Progenitor cell of endocrine pancreas (in vitro differentiated cells): Measurements from ENCODE around the gene LGALS12. TPM values are rescaled to one million over a fixed set of nuclear protein-coding genes. Genes with fewer than 3 reads are reported as not detected.

Experiments
- DNase-seq: peaks from one replicate; pipeline ENCODE4 v3.0.0; 2021; ENCODE audit warnings: low spot score; ENCODE audit not compliant: unreplicated experiment
- H3K27ac Mint-ChIP-seq: 2 replicates; pipeline ENCODE4 v1.8.0; 2021; ENCODE audit warnings: mild to moderate bottlenecking, moderate library complexity, mixed read lengths
- H3K27me3 Mint-ChIP-seq: 2 replicates; pipeline ENCODE4 v1.8.0; 2021; ENCODE audit warnings: mixed read lengths
- H3K36me3 Mint-ChIP-seq: 2 replicates; pipeline ENCODE4 v1.8.0; 2022; ENCODE audit warnings: mixed read lengths; ENCODE audit not compliant: insufficient read depth
- H3K4me1 Mint-ChIP-seq: 2 replicates; pipeline ENCODE4 v1.8.0; 2021; ENCODE audit warnings: low read depth, mixed read lengths
- H3K4me3 Mint-ChIP-seq: 2 replicates; pipeline ENCODE4 v1.8.0; 2021; ENCODE audit warnings: low read depth, mild to moderate bottlenecking, moderate library complexity, mixed read lengths
- H3K9me3 Mint-ChIP-seq: 2 replicates; pipeline ENCODE4 v1.8.0; 2021; ENCODE audit warnings: low read depth, mixed read lengths
- CTCF ChIP-seq: fragments of 200-600 bp; sonication (generic); IDR thresholded peaks from one replicate; pipeline ENCODE4 v1.5.0; 2021; ENCODE audit warnings: antibody characterized with exemption, mild to moderate bottlenecking; ENCODE audit not compliant: unreplicated experiment
- total RNA-seq: library from RNA; stranded (reverse); gene quantifications from 2 replicates; pipeline ENCODE4 v1.2.1, GENCODE V29; 2021

The LGALS12 gene
- total RNA-seq, 1 donor from 2014 or later: 2.3 TPM

- no peak for DNase-seq
- H3K36me3 Mint-ChIP-seq: peaks cover 1% of the 10 kb centered on the region
- peak; percentile 59 for TF ChIP-seq CTCF
- H3K27me3 Mint-ChIP-seq: no peaks in the 10 kb centered on the region
- no peak overlapping the region for H3K4me3 Mint-ChIP-seq
- peaks cover 30% of the 10 kb centered on the region for H3K4me1 Mint-ChIP-seq
- no peak overlapping the region for H3K27ac Mint-ChIP-seq
- no peaks in the 10 kb centered on the region for H3K9me3 Mint-ChIP-seq
Measured at GRCh38 chr11:63508009-63508408, 2.1 kb downstream of the LGALS12 start.

DNA sequence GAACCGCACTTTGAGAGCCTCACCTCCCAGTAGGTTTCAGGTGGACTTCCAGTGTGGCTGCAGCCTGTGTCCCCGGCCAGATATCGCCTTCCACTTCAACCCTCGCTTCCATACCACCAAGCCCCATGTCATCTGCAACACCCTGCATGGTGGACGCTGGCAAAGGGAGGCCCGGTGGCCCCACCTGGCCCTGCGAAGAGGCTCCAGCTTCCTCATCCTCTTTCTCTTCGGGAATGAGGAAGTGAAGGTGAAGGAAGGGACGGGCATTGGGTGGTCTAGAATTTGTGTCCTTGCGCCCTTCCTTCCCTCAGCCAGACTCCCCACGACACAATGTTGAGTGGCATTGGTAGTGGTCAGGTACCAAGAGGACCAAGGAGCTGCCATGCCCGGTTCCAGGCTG, 2.9 kb downstream of the LGALS12 start:
- no peak for TF ChIP-seq CTCF
- DNase-seq: no peak
- Mint-ChIP-seq H3K9me3 (no peaks in the 10 kb centered on the region), H3K4me1 (peaks cover 23% of the 10 kb centered on the region), H3K27me3 (no peaks in the 10 kb centered on the region), H3K36me3 (no peaks in the 10 kb centered on the region), H3K27ac (no peak overlapping the region), H3K4me3 (no peak overlapping the region)

- no peaks in the 10 kb centered on the region for H3K36me3 Mint-ChIP-seq
- H3K4me1 Mint-ChIP-seq: peaks cover 17% of the 10 kb centered on the region
- H3K27me3 Mint-ChIP-seq: no peaks in the 10 kb centered on the region
- no peaks in the 10 kb centered on the region for H3K9me3 Mint-ChIP-seq
- no peak overlapping the region for H3K4me3 Mint-ChIP-seq
- no peak for DNase-seq
- H3K27ac Mint-ChIP-seq: no peak overlapping the region
- no peak for TF ChIP-seq CTCF
Measured at GRCh38 chr11:63510360-63511047, 4.6 kb downstream of the LGALS12 start.

GRCh38 chr11:63511048-63511748, 5.3 kb downstream of the LGALS12 start:
- TF ChIP-seq CTCF: no peak
- no peak for DNase-seq
- H3K4me1 Mint-ChIP-seq: peaks cover 15% of the 10 kb centered on the region
- H3K36me3 Mint-ChIP-seq: no peaks in the 10 kb centered on the region
- H3K4me3 Mint-ChIP-seq: no peak overlapping the region
- no peaks in the 10 kb centered on the region for H3K27me3 Mint-ChIP-seq
- no peaks in the 10 kb centered on the region for H3K9me3 Mint-ChIP-seq
- peak overlapping the region; percentile 20 for H3K27ac Mint-ChIP-seq

- no peaks in the 10 kb centered on the region for H3K36me3 Mint-ChIP-seq
- no peak overlapping the region for H3K4me3 Mint-ChIP-seq
- no peak for DNase-seq
- no peaks in the 10 kb centered on the region for H3K9me3 Mint-ChIP-seq
- H3K27ac Mint-ChIP-seq: no peak overlapping the region
- TF ChIP-seq CTCF: no peak
- no peaks in the 10 kb centered on the region for H3K27me3 Mint-ChIP-seq
- H3K4me1 Mint-ChIP-seq: peaks cover 3% of the 10 kb centered on the region
Measured at GRCh38 chr11:63512816-63513215, 6.9 kb downstream of the LGALS12 start.
